ENCODE data around the gene KRTAP10-5.
"Not testable (repeated sequence)": the region's sequence is repeated elsewhere in the genome, so short reads cannot be mapped to it uniquely, and the experiment has no call there.

The KRTAP10-5 gene

GRCh38 chr21:44613386-44614155 lies 33.2 kb upstream of the KRTAP10-5 start:
- no peak for DNase-seq
- Histone ChIP-seq H3K27ac (ENCODE audit: low read depth, low read length) (no peak overlapping the region), H4K5ac (ENCODE audit: low read length) (no peak overlapping the region), H2BK15ac (replicated peaks; ENCODE audit: low read depth) (no peak overlapping the region), H3K9ac (ENCODE audit: low read length) (no peak overlapping the region), H2BK5ac (ENCODE audit: low read length) (no peak overlapping the region), H3K4me1 (ENCODE audit: control insufficient read depth, low read depth, low read length) (no peaks in the 10 kb centered on the region), H3K79me2 (ENCODE audit: control insufficient read depth, insufficient read depth, low read length) (no peaks in the 10 kb centered on the region), H3K27me3 (ENCODE audit: insufficient read depth, low read length, poor library complexity) (no peaks in the 10 kb centered on the region), H3K4me2 (ENCODE audit: low read length) (no peak overlapping the region), H2AK5ac (ENCODE audit: low read length) (no peak overlapping the region), H3K36me3 (ENCODE audit: control insufficient read depth, insufficient read depth, low read length) (no peaks in the 10 kb centered on the region), H3K18ac (ENCODE audit: low read length) (no peak overlapping the region), H4K8ac (ENCODE audit: low read depth, low read length) (no peak overlapping the region), H3K56ac (ENCODE audit: low read length) (no peak overlapping the region), H3K4me3 (ENCODE audit: low read length) (no peak overlapping the region), H3K23ac (ENCODE audit: low read length) (no peak overlapping the region), H2BK120ac (ENCODE audit: low read depth, low read length) (no peak overlapping the region), H3K4ac (ENCODE audit: low read depth, low read length) (no peak overlapping the region), H3K79me1 (ENCODE audit: low read length) (no peaks in the 10 kb centered on the region)
- WGBS (ENCODE audit: extremely low coverage, insufficient coverage, low lambda C conversion rate) = no CpG with 5 or more reads among the region's 26 CpGs

- Histone ChIP-seq H3K79me1 (ENCODE audit: low read length) (no peaks in the 10 kb centered on the region), H3K4me1 (ENCODE audit: control insufficient read depth, low read depth, low read length) (no peaks in the 10 kb centered on the region), H2BK120ac (ENCODE audit: low read depth, low read length) (no peak overlapping the region), H2BK15ac (replicated peaks; ENCODE audit: low read depth) (no peak overlapping the region), H3K27me3 (ENCODE audit: insufficient read depth, low read length, poor library complexity) (no peaks in the 10 kb centered on the region), H3K23ac (ENCODE audit: low read length) (no peak overlapping the region), H3K79me2 (ENCODE audit: control insufficient read depth, insufficient read depth, low read length) (no peaks in the 10 kb centered on the region), H3K36me3 (ENCODE audit: control insufficient read depth, insufficient read depth, low read length) (no peaks in the 10 kb centered on the region), H3K4ac (ENCODE audit: low read depth, low read length) (no peak overlapping the region), H3K9ac (ENCODE audit: low read length) (no peak overlapping the region), H4K5ac (ENCODE audit: low read length) (no peak overlapping the region), H4K8ac (ENCODE audit: low read depth, low read length) (no peak overlapping the region), H3K4me3 (ENCODE audit: low read length) (no peak overlapping the region), H3K27ac (ENCODE audit: low read depth, low read length) (no peak overlapping the region), H3K56ac (ENCODE audit: low read length) (no peak overlapping the region), H2BK5ac (ENCODE audit: low read length) (no peak overlapping the region), H3K18ac (ENCODE audit: low read length) (no peak overlapping the region), H2AK5ac (ENCODE audit: low read length) (no peak overlapping the region), H3K4me2 (ENCODE audit: low read length) (no peak overlapping the region)
- no peak for DNase-seq
- no CpG with 5 or more reads among the region's 13 CpGs for WGBS (ENCODE audit: extremely low coverage, insufficient coverage, low lambda C conversion rate)
Measured at GRCh38 chr21:44612669-44613229, 32.3 kb upstream of the KRTAP10-5 start.

- Histone ChIP-seq H3K4me2 (ENCODE audit: low read length) (no peak within 1 kb of the TSS), H3K36me3 (ENCODE audit: control insufficient read depth, insufficient read depth, low read length) (no peaks in the 10 kb centered on the region), H3K4me3 (ENCODE audit: low read length) (no peak within 1 kb of the TSS), H4K8ac (ENCODE audit: low read depth, low read length) (no peak within 1 kb of the TSS), H4K5ac (ENCODE audit: low read length) (no peak within 1 kb of the TSS), H3K79me1 (ENCODE audit: low read length) (no peaks in the 10 kb centered on the region), H3K79me2 (ENCODE audit: control insufficient read depth, insufficient read depth, low read length) (no peaks in the 10 kb centered on the region), H2BK15ac (replicated peaks; ENCODE audit: low read depth) (no peak within 1 kb of the TSS), H3K18ac (ENCODE audit: low read length) (no peak within 1 kb of the TSS), H3K27me3 (ENCODE audit: insufficient read depth, low read length, poor library complexity) (no peaks in the 10 kb centered on the region), H3K4ac (ENCODE audit: low read depth, low read length) (no peak within 1 kb of the TSS), H3K4me1 (ENCODE audit: control insufficient read depth, low read depth, low read length) (no peaks in the 10 kb centered on the region), H3K23ac (ENCODE audit: low read length) (no peak within 1 kb of the TSS), H2BK5ac (ENCODE audit: low read length) (no peak within 1 kb of the TSS), H2AK5ac (ENCODE audit: low read length) (no peak within 1 kb of the TSS), H3K9ac (ENCODE audit: low read length) (no peak within 1 kb of the TSS), H3K27ac (ENCODE audit: low read depth, low read length) (no peak within 1 kb of the TSS), H3K56ac (ENCODE audit: low read length) (no peak within 1 kb of the TSS), H2BK120ac (ENCODE audit: low read depth, low read length) (no peak within 1 kb of the TSS)
- no peak for DNase-seq
- WGBS (ENCODE audit: extremely low coverage, insufficient coverage, low lambda C conversion rate) = no CpG with 5 or more reads among the region's 8 CpGs
Measured at GRCh38 chr21:44612029-44612486, 31.7 kb upstream of the KRTAP10-5 start, which contains the start of gene KRTAP10-8. Gene KRTAP10-8, plus strand, starts transcription at chr21:44612079. Its CDS starts 22 bp downstream, at chr21:44612101.

GRCh38 chr21:44611551-44611950 lies 31.1 kb upstream of the KRTAP10-5 start:
- Histone ChIP-seq H3K79me1 (ENCODE audit: low read length) (no peaks in the 10 kb centered on the region), H2BK5ac (ENCODE audit: low read length) (no peak overlapping the region), H4K8ac (ENCODE audit: low read depth, low read length) (no peak overlapping the region), H2AK5ac (ENCODE audit: low read length) (no peak overlapping the region), H3K4me2 (ENCODE audit: low read length) (no peak overlapping the region), H2BK120ac (ENCODE audit: low read depth, low read length) (no peak overlapping the region), H3K18ac (ENCODE audit: low read length) (no peak overlapping the region), H3K56ac (ENCODE audit: low read length) (no peak overlapping the region), H2BK15ac (replicated peaks; ENCODE audit: low read depth) (no peak overlapping the region), H3K9ac (ENCODE audit: low read length) (no peak overlapping the region), H3K23ac (ENCODE audit: low read length) (no peak overlapping the region), H3K27ac (ENCODE audit: low read depth, low read length) (no peak overlapping the region), H3K27me3 (ENCODE audit: insufficient read depth, low read length, poor library complexity) (no peaks in the 10 kb centered on the region), H3K4ac (ENCODE audit: low read depth, low read length) (no peak overlapping the region), H3K4me3 (ENCODE audit: low read length) (no peak overlapping the region), H3K79me2 (ENCODE audit: control insufficient read depth, insufficient read depth, low read length) (no peaks in the 10 kb centered on the region), H3K4me1 (ENCODE audit: control insufficient read depth, low read depth, low read length) (no peaks in the 10 kb centered on the region), H4K5ac (ENCODE audit: low read length) (no peak overlapping the region), H3K36me3 (ENCODE audit: control insufficient read depth, insufficient read depth, low read length) (no peaks in the 10 kb centered on the region)
- no CpG with 5 or more reads among the region's 4 CpGs for WGBS (ENCODE audit: extremely low coverage, insufficient coverage, low lambda C conversion rate)
- no peak for DNase-seq

- H4K5ac ChIP-seq (ENCODE audit: low read length); H3K27ac ChIP-seq (ENCODE audit: low read depth, low read length); H3K79me2 ChIP-seq (ENCODE audit: control insufficient read depth, insufficient read depth, low read length); H4K8ac ChIP-seq (ENCODE audit: low read depth, low read length); H3K18ac ChIP-seq (ENCODE audit: low read length); DNase-seq; H2AK5ac ChIP-seq (ENCODE audit: low read length); H3K79me1 ChIP-seq (ENCODE audit: low read length); H3K4me1 ChIP-seq (ENCODE audit: control insufficient read depth, low read depth, low read length); H2BK120ac ChIP-seq (ENCODE audit: low read depth, low read length); H2BK15ac ChIP-seq (replicated peaks; ENCODE audit: low read depth); H3K9ac ChIP-seq (ENCODE audit: low read length); H3K23ac ChIP-seq (ENCODE audit: low read length); H3K36me3 ChIP-seq (ENCODE audit: control insufficient read depth, insufficient read depth, low read length); H2BK5ac ChIP-seq (ENCODE audit: low read length); H3K4me2 ChIP-seq (ENCODE audit: low read length); H3K27me3 ChIP-seq (ENCODE audit: insufficient read depth, low read length, poor library complexity); H3K56ac ChIP-seq (ENCODE audit: low read length); H3K4ac ChIP-seq (ENCODE audit: low read depth, low read length); H3K4me3 ChIP-seq (ENCODE audit: low read length): not testable (repeated sequence)
- no CpG with 5 or more reads among the region's 7 CpGs for WGBS (ENCODE audit: extremely low coverage, insufficient coverage, low lambda C conversion rate)
Measured at GRCh38 chr21:44610157-44610843, 29.9 kb upstream of the KRTAP10-5 start.
